CD4-positive, alpha-beta T cell (primary cell): ENCODE results near the gene TLL1. TPM values are rescaled to one million over a fixed set of nuclear protein-coding genes. Genes with fewer than 3 reads are reported as not detected.

Experiments used
- ATAC-seq: fragments of 200-7000 bp; cut with Tn5 transposase; one replicate; pipeline ENCODE4 v1.10.0; 2022; ENCODE audit warnings: mild to moderate bottlenecking; ENCODE audit not compliant: poor library complexity
- CTCF ChIA-PET: fragments of 350-600 bp; sonication (Branson Sonifier 250); formaldehyde crosslinking; loops from one replicate; lab custom pipeline; 2021; ENCODE audit warnings: antibody characterized with exemption, inconsistent platforms; lab: Charles Lee
- POLR2A ChIA-PET: fragments of 350-600 bp; sonication (Branson Sonifier 250); formaldehyde crosslinking; loops from one replicate; lab custom pipeline; 2021; ENCODE audit warnings: antibody characterized with exemption, inconsistent platforms; lab: Charles Lee
- DNase-seq, 14 experiments: peaks; one replicate each; pipeline ENCODE4 v3.0.0-alpha.2; 2013 to 2020; ENCODE audit warnings: mixed read lengths in 2 of 14
- H3K27ac ChIP-seq, 2 donors: one replicate each; pipeline versions ENCODE4 v1.5.1 to v1.7.0; 2013; ENCODE audit warnings: low read length in 2 of 2, low read depth in 1 of 2, mild to moderate bottlenecking in 1 of 2
- H3K27me3 ChIP-seq, 2 experiments: 1 replicate in 1 of 2; 2 replicates in 1 of 2; pipeline versions ENCODE4 v1.6.1 to v1.7.0; 2013; ENCODE audit warnings: low read length in 2 of 2, control low read depth in 1 of 2, mild to moderate bottlenecking in 1 of 2, moderate library complexity in 1 of 2; ENCODE audit not compliant: insufficient read depth in 2 of 2, control insufficient read depth in 1 of 2
- H3K36me3 ChIP-seq: one replicate; pipeline ENCODE4 v1.6.1; 2013; ENCODE audit warnings: low read length, control low read depth; ENCODE audit not compliant: insufficient read depth
- H3K4me1 ChIP-seq: one replicate; pipeline ENCODE4 v1.6.1; 2013; ENCODE audit warnings: low read length, control low read depth; ENCODE audit not compliant: insufficient read depth
- H3K4me3 ChIP-seq: one replicate; pipeline ENCODE4 v1.5.1; 2013; ENCODE audit warnings: mild to moderate bottlenecking, low read length, moderate library complexity
- H3K9me3 ChIP-seq, 2 experiments: 1 replicate in 1 of 2; 2 replicates in 1 of 2; pipeline versions ENCODE4 v1.6.1 to v1.7.0; 2013; ENCODE audit warnings: low read length in 2 of 2, mild to moderate bottlenecking in 2 of 2, control low read depth in 1 of 2, moderate library complexity in 1 of 2; ENCODE audit not compliant: control insufficient read depth in 1 of 2, insufficient read depth in 1 of 2
- H3K27ac Mint-ChIP-seq: one replicate; pipeline ENCODE4 v1.8.0; 2020; ENCODE audit warnings: mixed read lengths
- H3K27me3 Mint-ChIP-seq: one replicate; pipeline ENCODE4 v1.8.0; 2021; ENCODE audit warnings: mixed read lengths
- H3K36me3 Mint-ChIP-seq: one replicate; pipeline ENCODE4 v1.8.0; 2021; ENCODE audit warnings: low read depth, mixed read lengths
- H3K4me1 Mint-ChIP-seq: one replicate; pipeline ENCODE4 v1.8.0; 2021; ENCODE audit warnings: low read depth, mixed read lengths
- H3K4me3 Mint-ChIP-seq: one replicate; pipeline ENCODE4 v1.8.0; 2020; ENCODE audit warnings: mild to moderate bottlenecking, mixed read lengths
- H3K9me3 Mint-ChIP-seq: one replicate; pipeline ENCODE4 v1.8.0; 2020; ENCODE audit warnings: mixed read lengths
- intact Hi-C, 2 experiments: fragments of 100-400 bp; cut with DNase I in 1 of 2; cut with micrococcal nuclease in 1 of 2; formaldehyde crosslinking; loops; one replicate each; pipeline versions ENCODE4 v1.15.1 to v1.9.0; 2023 to 2025; cut with DNase I, micrococcal nuclease
- total RNA-seq, 174 experiments: library from RNA in 2 of 174; stranded (reverse) in 2 of 174; gene quantifications; one replicate each; pipeline ENCODE4 v1.2.3 and lab custom pipeline; 2021 to 2026
- TF ChIP-seq, protein P1 (sequence below): fragments of 200-600 bp; IDR thresholded peaks from one replicate; pipeline ENCODE4 v1.8.0; 2022; ENCODE audit warnings: antibody characterized with exemption, mild to moderate bottlenecking

The TLL1 gene
- total RNA-seq, 2 experiments from 2014 or later: not detected

DNA sequence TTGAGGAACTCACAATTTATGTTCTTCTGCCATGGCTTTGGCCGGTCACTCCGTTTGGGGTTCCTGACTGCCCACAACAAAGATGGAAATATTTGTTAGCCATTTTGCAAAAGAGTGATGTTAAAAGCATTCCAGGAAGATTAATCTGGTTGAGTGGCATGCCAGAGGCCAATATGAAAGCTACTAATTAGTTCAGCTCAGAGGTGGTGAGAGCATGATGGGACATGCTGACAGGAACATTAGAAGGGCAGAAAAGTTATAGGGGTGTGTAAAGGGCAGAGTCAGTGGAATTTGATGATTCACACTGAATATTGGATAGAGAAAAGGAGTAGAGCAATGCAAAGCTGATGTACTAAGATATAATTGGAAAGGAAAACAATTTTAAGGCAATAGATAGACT lies 94.4 kb downstream of the TLL1 start:
- POLR2A ChIA-PET: no interaction called here
- intact Hi-C loops: no loop called here

DNA sequence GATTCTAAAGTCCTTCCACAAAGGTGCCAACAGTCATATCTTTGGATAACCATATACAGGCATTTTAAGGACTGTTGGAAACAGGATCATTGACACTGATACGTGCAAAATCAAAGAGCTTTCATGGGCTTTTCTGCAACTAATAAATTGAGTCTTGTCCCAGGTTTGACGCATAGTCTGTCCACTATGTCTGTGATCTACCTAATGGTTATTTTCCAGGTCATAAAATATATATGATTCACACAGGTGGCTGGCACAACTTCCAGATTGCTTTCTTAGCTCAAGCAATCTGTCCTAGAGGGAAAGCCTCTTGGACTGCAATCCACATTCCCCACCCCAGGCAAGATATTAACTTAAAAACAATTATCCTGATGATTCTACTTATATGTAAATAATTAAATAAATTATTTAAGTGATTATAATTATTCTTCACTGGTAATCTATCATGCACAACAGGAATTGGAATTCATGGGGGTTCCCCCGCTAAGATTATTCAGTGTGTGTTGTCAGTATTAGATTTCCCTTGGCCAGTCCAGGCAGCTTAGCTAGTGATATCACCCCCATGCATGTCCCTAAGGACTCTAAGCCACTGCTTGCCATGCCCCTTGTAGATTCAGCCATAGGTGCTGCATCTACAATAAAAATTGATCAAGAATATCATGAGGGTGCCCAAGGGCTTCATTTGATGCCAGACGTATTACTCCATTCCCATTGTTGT lies 97.8 kb downstream of the TLL1 start:
- Mint-ChIP-seq H3K36me3 (no peaks in the 10 kb centered on the region), H3K27me3 (no peaks in the 10 kb centered on the region), H3K27ac (no peak overlapping the region), H3K9me3 (peaks cover 10% of the 10 kb centered on the region), H3K4me1 (no peaks in the 10 kb centered on the region), H3K4me3 (no peak overlapping the region)
- no peaks in the 10 kb centered on the region for H3K4me1 ChIP-seq
- ChIA-PET CTCF (no interaction called here), POLR2A (no interaction called here)
- no peak overlapping the region for H3K27ac ChIP-seq
- DNase-seq (no peak), ATAC-seq (no peak)
- intact Hi-C loops: no loop called here
- peaks cover 0 to 7% of the 10 kb centered on the region in 2 experiments for H3K9me3 ChIP-seq
- no peak overlapping the region for H3K4me3 ChIP-seq
- no peaks in the 10 kb centered on the region for H3K27me3 ChIP-seq
- H3K36me3 ChIP-seq: no peaks in the 10 kb centered on the region
- TF ChIP-seq, protein P1, sequence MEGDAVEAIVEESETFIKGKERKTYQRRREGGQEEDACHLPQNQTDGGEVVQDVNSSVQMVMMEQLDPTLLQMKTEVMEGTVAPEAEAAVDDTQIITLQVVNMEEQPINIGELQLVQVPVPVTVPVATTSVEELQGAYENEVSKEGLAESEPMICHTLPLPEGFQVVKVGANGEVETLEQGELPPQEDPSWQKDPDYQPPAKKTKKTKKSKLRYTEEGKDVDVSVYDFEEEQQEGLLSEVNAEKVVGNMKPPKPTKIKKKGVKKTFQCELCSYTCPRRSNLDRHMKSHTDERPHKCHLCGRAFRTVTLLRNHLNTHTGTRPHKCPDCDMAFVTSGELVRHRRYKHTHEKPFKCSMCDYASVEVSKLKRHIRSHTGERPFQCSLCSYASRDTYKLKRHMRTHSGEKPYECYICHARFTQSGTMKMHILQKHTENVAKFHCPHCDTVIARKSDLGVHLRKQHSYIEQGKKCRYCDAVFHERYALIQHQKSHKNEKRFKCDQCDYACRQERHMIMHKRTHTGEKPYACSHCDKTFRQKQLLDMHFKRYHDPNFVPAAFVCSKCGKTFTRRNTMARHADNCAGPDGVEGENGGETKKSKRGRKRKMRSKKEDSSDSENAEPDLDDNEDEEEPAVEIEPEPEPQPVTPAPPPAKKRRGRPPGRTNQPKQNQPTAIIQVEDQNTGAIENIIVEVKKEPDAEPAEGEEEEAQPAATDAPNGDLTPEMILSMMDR: no peak

More for the DNA sequence above, 94.4 kb downstream of the TLL1 start:
- H3K27me3 ChIP-seq: no peaks in the 10 kb centered on the region
- Mint-ChIP-seq H3K27ac (no peak overlapping the region), H3K9me3 (peaks cover 10% of the 10 kb centered on the region), H3K36me3 (no peaks in the 10 kb centered on the region), H3K27me3 (no peaks in the 10 kb centered on the region), H3K4me1 (no peaks in the 10 kb centered on the region), H3K4me3 (no peak overlapping the region)
- no peaks in the 10 kb centered on the region for H3K9me3 ChIP-seq
- H3K4me1 ChIP-seq: no peaks in the 10 kb centered on the region
- DNase-seq (no peak), ATAC-seq (no peak)
- no peaks in the 10 kb centered on the region for H3K36me3 ChIP-seq
- CTCF ChIA-PET: no interaction called here
- H3K4me3 ChIP-seq: no peak overlapping the region
- TF ChIP-seq, protein P1: no peak
- no peak overlapping the region for H3K27ac ChIP-seq

DNA sequence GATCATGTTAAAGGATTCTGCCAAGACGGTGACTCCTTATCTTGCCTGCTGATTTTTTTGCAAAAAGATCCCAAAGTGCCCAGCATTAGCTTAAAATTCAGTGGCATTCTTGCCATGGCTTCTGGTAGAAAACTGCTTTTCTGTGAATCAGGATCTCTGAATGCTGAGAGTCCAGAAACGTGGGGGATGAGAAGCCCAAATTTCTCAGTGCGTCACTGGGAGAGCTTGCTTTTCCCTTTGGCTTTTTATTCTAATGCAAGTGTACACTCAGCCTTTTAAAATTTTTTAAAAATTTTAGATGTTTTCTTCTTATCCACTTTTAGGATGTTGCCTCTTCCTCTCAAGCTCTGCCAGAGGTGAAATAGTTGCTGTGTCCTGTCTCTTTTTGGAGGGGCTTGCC lies 98.4 kb downstream of the TLL1 start:
- Histone ChIP-seq H3K4me3 (no peak overlapping the region), H3K27me3 (no peaks in the 10 kb centered on the region), H3K36me3 (no peaks in the 10 kb centered on the region), H3K9me3 (peaks cover 0 to 7% of the 10 kb centered on the region in 2 experiments), H3K4me1 (no peaks in the 10 kb centered on the region), H3K27ac (no peak overlapping the region)
- H3K4me1 Mint-ChIP-seq: no peaks in the 10 kb centered on the region
- H3K4me3 Mint-ChIP-seq: no peak overlapping the region
- H3K27me3 Mint-ChIP-seq: no peaks in the 10 kb centered on the region
- H3K27ac Mint-ChIP-seq: no peak overlapping the region
- no peaks in the 10 kb centered on the region for H3K36me3 Mint-ChIP-seq
- H3K9me3 Mint-ChIP-seq: peaks cover 7% of the 10 kb centered on the region
- ATAC-seq (no peak), DNase-seq (no peak)
- ChIA-PET POLR2A (no interaction called here), CTCF (no interaction called here)
- TF ChIP-seq, protein P1: no peak
- intact Hi-C loops: no loop called here
